Measurements from ENCODE around the gene LEKR1.
A peak's percentile ranks its signal among the peaks of the same experiment; 100 is the strongest.

DNA sequence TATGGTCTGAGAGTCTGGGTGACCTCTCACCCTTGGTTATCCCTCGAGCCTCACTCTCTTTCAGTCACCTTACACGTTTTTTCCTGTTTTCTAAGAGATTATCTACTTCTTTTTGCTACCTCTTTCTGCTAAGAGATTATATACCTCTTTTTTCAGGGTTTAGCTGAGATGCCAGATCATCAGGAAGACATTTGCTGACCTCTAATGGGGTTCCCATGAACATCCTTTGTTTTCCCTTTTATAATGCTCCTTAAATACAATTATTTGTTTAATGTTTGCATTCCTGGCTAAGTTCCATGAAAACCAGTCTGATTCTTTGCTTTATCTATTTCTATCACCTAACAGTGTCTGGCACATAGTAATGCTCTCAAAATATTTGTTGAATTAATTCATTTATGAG is 39.6 kb downstream of the LEKR1 start:
- TF ChIP-seq, protein P1, sequence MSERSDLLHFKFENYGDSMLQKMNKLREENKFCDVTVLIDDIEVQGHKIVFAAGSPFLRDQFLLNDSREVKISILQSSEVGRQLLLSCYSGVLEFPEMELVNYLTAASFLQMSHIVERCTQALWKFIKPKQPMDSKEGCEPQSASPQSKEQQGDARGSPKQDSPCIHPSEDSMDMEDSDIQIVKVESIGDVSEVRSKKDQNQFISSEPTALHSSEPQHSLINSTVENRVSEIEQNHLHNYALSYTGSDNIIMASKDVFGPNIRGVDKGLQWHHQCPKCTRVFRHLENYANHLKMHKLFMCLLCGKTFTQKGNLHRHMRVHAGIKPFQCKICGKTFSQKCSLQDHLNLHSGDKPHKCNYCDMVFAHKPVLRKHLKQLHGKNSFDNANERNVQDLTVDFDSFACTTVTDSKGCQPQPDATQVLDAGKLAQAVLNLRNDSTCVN (tag by site-specific recombination; optimal IDR thresholded peaks at IDR 0.05): no peak
- TF ChIP-seq ZNF24 (tag by site-specific recombination; IDR thresholded peaks at IDR 0.05) (no peak), ZNF174 (tag by site-specific recombination; IDR thresholded peaks at IDR 0.05) (no peak), ZNF768 (tag by site-specific recombination; IDR thresholded peaks at IDR 0.05) (no peak), ZBTB1 (tag by site-specific recombination; IDR thresholded peaks at IDR 0.05) (no peak), ZBTB7A (tag by site-specific recombination; IDR thresholded peaks at IDR 0.05; ENCODE audit: low read depth) (no peak), GLI4 (tag by site-specific recombination; IDR thresholded peaks at IDR 0.05) (no peak)
- TF ChIP-seq, protein P2, sequence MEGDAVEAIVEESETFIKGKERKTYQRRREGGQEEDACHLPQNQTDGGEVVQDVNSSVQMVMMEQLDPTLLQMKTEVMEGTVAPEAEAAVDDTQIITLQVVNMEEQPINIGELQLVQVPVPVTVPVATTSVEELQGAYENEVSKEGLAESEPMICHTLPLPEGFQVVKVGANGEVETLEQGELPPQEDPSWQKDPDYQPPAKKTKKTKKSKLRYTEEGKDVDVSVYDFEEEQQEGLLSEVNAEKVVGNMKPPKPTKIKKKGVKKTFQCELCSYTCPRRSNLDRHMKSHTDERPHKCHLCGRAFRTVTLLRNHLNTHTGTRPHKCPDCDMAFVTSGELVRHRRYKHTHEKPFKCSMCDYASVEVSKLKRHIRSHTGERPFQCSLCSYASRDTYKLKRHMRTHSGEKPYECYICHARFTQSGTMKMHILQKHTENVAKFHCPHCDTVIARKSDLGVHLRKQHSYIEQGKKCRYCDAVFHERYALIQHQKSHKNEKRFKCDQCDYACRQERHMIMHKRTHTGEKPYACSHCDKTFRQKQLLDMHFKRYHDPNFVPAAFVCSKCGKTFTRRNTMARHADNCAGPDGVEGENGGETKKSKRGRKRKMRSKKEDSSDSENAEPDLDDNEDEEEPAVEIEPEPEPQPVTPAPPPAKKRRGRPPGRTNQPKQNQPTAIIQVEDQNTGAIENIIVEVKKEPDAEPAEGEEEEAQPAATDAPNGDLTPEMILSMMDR (tag by site-specific recombination; IDR thresholded peaks at IDR 0.05): peak; percentile 11; the same call in 1 of the 2 replicates
- TF ChIP-seq, protein P3, sequence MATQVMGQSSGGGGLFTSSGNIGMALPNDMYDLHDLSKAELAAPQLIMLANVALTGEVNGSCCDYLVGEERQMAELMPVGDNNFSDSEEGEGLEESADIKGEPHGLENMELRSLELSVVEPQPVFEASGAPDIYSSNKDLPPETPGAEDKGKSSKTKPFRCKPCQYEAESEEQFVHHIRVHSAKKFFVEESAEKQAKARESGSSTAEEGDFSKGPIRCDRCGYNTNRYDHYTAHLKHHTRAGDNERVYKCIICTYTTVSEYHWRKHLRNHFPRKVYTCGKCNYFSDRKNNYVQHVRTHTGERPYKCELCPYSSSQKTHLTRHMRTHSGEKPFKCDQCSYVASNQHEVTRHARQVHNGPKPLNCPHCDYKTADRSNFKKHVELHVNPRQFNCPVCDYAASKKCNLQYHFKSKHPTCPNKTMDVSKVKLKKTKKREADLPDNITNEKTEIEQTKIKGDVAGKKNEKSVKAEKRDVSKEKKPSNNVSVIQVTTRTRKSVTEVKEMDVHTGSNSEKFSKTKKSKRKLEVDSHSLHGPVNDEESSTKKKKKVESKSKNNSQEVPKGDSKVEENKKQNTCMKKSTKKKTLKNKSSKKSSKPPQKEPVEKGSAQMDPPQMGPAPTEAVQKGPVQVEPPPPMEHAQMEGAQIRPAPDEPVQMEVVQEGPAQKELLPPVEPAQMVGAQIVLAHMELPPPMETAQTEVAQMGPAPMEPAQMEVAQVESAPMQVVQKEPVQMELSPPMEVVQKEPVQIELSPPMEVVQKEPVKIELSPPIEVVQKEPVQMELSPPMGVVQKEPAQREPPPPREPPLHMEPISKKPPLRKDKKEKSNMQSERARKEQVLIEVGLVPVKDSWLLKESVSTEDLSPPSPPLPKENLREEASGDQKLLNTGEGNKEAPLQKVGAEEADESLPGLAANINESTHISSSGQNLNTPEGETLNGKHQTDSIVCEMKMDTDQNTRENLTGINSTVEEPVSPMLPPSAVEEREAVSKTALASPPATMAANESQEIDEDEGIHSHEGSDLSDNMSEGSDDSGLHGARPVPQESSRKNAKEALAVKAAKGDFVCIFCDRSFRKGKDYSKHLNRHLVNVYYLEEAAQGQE (tag by site-specific recombination; IDR thresholded peaks at IDR 0.05): no peak
- TF ChIP-seq, protein P4, sequence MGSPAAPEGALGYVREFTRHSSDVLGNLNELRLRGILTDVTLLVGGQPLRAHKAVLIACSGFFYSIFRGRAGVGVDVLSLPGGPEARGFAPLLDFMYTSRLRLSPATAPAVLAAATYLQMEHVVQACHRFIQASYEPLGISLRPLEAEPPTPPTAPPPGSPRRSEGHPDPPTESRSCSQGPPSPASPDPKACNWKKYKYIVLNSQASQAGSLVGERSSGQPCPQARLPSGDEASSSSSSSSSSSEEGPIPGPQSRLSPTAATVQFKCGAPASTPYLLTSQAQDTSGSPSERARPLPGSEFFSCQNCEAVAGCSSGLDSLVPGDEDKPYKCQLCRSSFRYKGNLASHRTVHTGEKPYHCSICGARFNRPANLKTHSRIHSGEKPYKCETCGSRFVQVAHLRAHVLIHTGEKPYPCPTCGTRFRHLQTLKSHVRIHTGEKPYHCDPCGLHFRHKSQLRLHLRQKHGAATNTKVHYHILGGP (tag by site-specific recombination; IDR thresholded peaks at IDR 0.05): no peak
- TF ChIP-seq, protein P5, sequence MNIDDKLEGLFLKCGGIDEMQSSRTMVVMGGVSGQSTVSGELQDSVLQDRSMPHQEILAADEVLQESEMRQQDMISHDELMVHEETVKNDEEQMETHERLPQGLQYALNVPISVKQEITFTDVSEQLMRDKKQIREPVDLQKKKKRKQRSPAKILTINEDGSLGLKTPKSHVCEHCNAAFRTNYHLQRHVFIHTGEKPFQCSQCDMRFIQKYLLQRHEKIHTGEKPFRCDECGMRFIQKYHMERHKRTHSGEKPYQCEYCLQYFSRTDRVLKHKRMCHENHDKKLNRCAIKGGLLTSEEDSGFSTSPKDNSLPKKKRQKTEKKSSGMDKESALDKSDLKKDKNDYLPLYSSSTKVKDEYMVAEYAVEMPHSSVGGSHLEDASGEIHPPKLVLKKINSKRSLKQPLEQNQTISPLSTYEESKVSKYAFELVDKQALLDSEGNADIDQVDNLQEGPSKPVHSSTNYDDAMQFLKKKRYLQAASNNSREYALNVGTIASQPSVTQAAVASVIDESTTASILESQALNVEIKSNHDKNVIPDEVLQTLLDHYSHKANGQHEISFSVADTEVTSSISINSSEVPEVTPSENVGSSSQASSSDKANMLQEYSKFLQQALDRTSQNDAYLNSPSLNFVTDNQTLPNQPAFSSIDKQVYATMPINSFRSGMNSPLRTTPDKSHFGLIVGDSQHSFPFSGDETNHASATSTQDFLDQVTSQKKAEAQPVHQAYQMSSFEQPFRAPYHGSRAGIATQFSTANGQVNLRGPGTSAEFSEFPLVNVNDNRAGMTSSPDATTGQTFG (tag by site-specific recombination; IDR thresholded peaks at IDR 0.05; ENCODE audit: borderline replicate concordance): no peak
- TF ChIP-seq, protein P6, sequence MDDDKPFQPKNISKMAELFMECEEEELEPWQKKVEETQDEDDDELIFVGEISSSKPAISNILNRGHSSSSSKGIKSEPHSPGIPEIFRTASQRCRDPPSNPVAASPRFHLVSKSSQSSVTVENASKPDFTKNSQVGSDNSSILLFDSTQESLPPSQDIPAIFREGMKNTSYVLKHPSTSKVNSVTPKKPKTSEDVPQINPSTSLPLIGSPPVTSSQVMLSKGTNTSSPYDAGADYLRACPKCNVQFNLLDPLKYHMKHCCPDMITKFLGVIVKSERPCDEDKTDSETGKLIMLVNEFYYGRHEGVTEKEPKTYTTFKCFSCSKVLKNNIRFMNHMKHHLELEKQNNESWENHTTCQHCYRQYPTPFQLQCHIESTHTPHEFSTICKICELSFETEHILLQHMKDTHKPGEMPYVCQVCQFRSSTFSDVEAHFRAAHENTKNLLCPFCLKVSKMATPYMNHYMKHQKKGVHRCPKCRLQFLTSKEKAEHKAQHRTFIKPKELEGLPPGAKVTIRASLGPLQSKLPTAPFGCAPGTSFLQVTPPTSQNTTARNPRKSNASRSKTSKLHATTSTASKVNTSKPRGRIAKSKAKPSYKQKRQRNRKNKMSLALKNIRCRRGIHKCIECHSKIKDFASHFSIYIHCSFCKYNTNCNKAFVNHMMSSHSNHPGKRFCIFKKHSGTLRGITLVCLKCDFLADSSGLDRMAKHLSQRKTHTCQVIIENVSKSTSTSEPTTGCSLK (tag by site-specific recombination; IDR thresholded peaks at IDR 0.05): no peak
